Neural cell (in vitro differentiated cells): Measurements from ENCODE around the gene B3GALT6.

Experiments
- CTCF ChIP-seq: fragments of 450-650 bp; IDR thresholded peaks from 2 replicates; pipeline ENCODE4 v1.5.1; 2014; ENCODE audit warnings: antibody characterized with exemption, mild to moderate bottlenecking, moderate library complexity; ENCODE audit not compliant: poor library complexity, severe bottlenecking
- EP300 ChIP-seq: fragments of 450-650 bp; conservative IDR thresholded peaks from 2 replicates; pipeline ENCODE4 v1.6.1; 2014; ENCODE audit warnings: antibody characterized with exemption, mild to moderate bottlenecking, moderate library complexity; ENCODE audit not compliant: poor library complexity, severe bottlenecking
- EZH2 ChIP-seq: fragments of 200-600, 300-800 bp; shearing (Covaris generic), sonication (generic); IDR thresholded peaks from 2 replicates; pipeline ENCODE4 v1.6.1; 2014; ENCODE audit warnings: antibody characterized with exemption, low read length, borderline replicate concordance, mild to moderate bottlenecking; ENCODE audit not compliant: insufficient read depth, poor library complexity, severe bottlenecking
- POLR2AphosphoS5 ChIP-seq: IDR thresholded peaks from 2 replicates; pipeline ENCODE4 v1.6.1; 2012
- RAD21 ChIP-seq: fragments of 450-650 bp; conservative IDR thresholded peaks from 2 replicates; pipeline ENCODE4 v1.6.1; 2014; ENCODE audit warnings: antibody characterized with exemption, mild to moderate bottlenecking, moderate library complexity
- REST ChIP-seq: IDR thresholded peaks from 2 replicates; pipeline ENCODE4 v1.6.1; 2012; ENCODE audit warnings: borderline replicate concordance
- TAF1 ChIP-seq: IDR thresholded peaks from 2 replicates; pipeline ENCODE4 v1.6.1; 2012; ENCODE audit warnings: low read depth

GRCh38 chr1:1215080-1215676 lies 16.9 kb upstream of the B3GALT6 start:
- TF ChIP-seq EZH2 (no peak), CTCF (no peak), TAF1 (no peak), POLR2AphosphoS5 (no peak), EP300 (no peak), RAD21 (no peak), REST (no peak)
